Endothelial cell of umbilical vein (primary cell): ENCODE data around the gene PTPRT. TPM values are rescaled to one million over a fixed set of nuclear protein-coding genes. Genes with fewer than 3 reads are reported as not detected.

Experiments used
- BruUV-seq: library from RNA; stranded (reverse); fragments of 400-500 nt; replicated peaks from 2 replicates; lab custom pipeline; 2021; lab: Mats Ljungman, UMichigan
- CTCF ChIA-PET: fragments of 300-600, 350-600 bp; sonication (Branson Sonifier 250); formaldehyde crosslinking; loops from one replicate; lab custom pipeline; 2021; ENCODE audit warnings: antibody characterized with exemption, inconsistent platforms; lab: Charles Lee
- POLR2A ChIA-PET: fragments of 300-600, 350-600 bp; sonication (Branson Sonifier 250); formaldehyde crosslinking; loops from one replicate; lab custom pipeline; 2021; ENCODE audit warnings: antibody characterized with exemption, inconsistent platforms; lab: Charles Lee
- DNase-seq: peaks from one replicate; pipeline ENCODE4 v3.0.0-alpha.2; 2011; ENCODE audit warnings: low read depth, low spot score
- FAIRE-seq: peaks from 2 replicates; lab custom pipeline; 2011; peaks lifted over from hg19 to GRCh38; lab: Jason Lieb, UNC
- H2AFZ ChIP-seq: 2 replicates; pipeline ENCODE4 v1.6.0; 2012; ENCODE audit warnings: low read depth, low read length, control low read depth, inconsistent platforms
- H3K27ac ChIP-seq: 2 replicates; pipeline ENCODE4 v1.5.1; 2011; ENCODE audit warnings: low read depth, mild to moderate bottlenecking, control low read depth, low read length, moderate library complexity; ENCODE audit not compliant: insufficient read depth
- H3K27me3 ChIP-seq, 2 experiments: 2 replicates each; pipeline versions ENCODE4 v1.6.0 to v1.6.1; 2011; ENCODE audit warnings: low read length in 2 of 2, mixed read lengths in 1 of 2; ENCODE audit not compliant: control insufficient read depth in 2 of 2, insufficient read depth in 2 of 2
- H3K36me3 ChIP-seq, 2 experiments: 2 replicates in 1 of 2; 3 replicates in 1 of 2; pipeline ENCODE4 v1.5.1; 2011; ENCODE audit warnings: low read length in 2 of 2, mild to moderate bottlenecking in 1 of 2, moderate library complexity in 1 of 2; ENCODE audit not compliant: control insufficient read depth in 2 of 2, insufficient read depth in 2 of 2; ENCODE audit errors: extremely low read depth in 1 of 2
- H3K4me1 ChIP-seq: 3 replicates; pipeline ENCODE4 v1.5.1; 2011; ENCODE audit warnings: mild to moderate bottlenecking, low read length; ENCODE audit not compliant: control insufficient read depth, insufficient read depth; ENCODE audit errors: extremely low read depth
- H3K4me2 ChIP-seq: 2 replicates; pipeline ENCODE4 v1.6.1; 2011; ENCODE audit warnings: low read length, control low read depth, mixed read lengths; ENCODE audit not compliant: insufficient read depth
- H3K4me3 ChIP-seq, 3 experiments: fragments of 200-600 bp in 1 of 3; sonication (generic), shearing (Covaris generic) in 1 of 3; replicated peaks in 1 of 3; 2 replicates each; pipeline ENCODE4 v1.5.1; 2011 to 2016; ENCODE audit warnings: control low read depth in 3 of 3, low read length in 3 of 3, mild to moderate bottlenecking in 2 of 3, inconsistent platforms in 1 of 3, low read depth in 1 of 3, moderate library complexity in 1 of 3; ENCODE audit not compliant: insufficient read depth in 1 of 3
- H3K79me2 ChIP-seq: 2 replicates; pipeline ENCODE4 v1.6.0; 2012; ENCODE audit warnings: low read length, inconsistent platforms; ENCODE audit not compliant: control insufficient read depth, insufficient read depth
- H3K9ac ChIP-seq: replicated peaks from 2 replicates; pipeline ENCODE3; 2011; ENCODE audit warnings: low read length, control low read depth; ENCODE audit not compliant: insufficient read depth; ENCODE audit errors: extremely low read depth
- H3K9me1 ChIP-seq: replicated peaks from 3 replicates; pipeline ENCODE4 v1.6.0; 2011; ENCODE audit warnings: mild to moderate bottlenecking, low read length; ENCODE audit not compliant: control insufficient read depth, insufficient read depth; ENCODE audit errors: extremely low read depth
- H3K9me3 ChIP-seq: replicated peaks from 2 replicates; pipeline ENCODE4 v1.5.1; 2012; ENCODE audit warnings: low read length, inconsistent platforms; ENCODE audit not compliant: control insufficient read depth, insufficient read depth
- H4K20me1 ChIP-seq: replicated peaks from 2 replicates; pipeline ENCODE3; 2011; ENCODE audit warnings: mild to moderate bottlenecking, low read length; ENCODE audit not compliant: control insufficient read depth, insufficient read depth; ENCODE audit errors: extremely low read depth
- EZH2 ChIP-seq: IDR thresholded peaks from 2 replicates; pipeline ENCODE4 v1.6.1; 2012; ENCODE audit warnings: borderline replicate concordance, low read depth, mild to moderate bottlenecking, moderate library complexity, low read length, inconsistent platforms; ENCODE audit not compliant: severe bottlenecking
- FOS ChIP-seq: IDR thresholded peaks from 2 replicates; pipeline ENCODE4 v1.6.1; 2011; ENCODE audit warnings: mild to moderate bottlenecking, low read length, moderate library complexity, borderline replicate concordance; ENCODE audit not compliant: insufficient read depth
- GATA2 ChIP-seq: IDR thresholded peaks from 2 replicates; pipeline ENCODE4 v1.7.0; 2011; ENCODE audit warnings: low read depth, mild to moderate bottlenecking, moderate library complexity, mixed read lengths, low read length; ENCODE audit not compliant: insufficient read length, insufficient read depth
- JUN ChIP-seq: IDR thresholded peaks from 2 replicates; pipeline ENCODE4 v1.6.1; 2011; ENCODE audit warnings: borderline replicate concordance, low read depth; ENCODE audit not compliant: insufficient read length, insufficient read depth
- MAX ChIP-seq: IDR thresholded peaks from 2 replicates; pipeline ENCODE4 v1.6.1; 2011; ENCODE audit not compliant: insufficient read depth, insufficient read length
- MYC ChIP-seq: IDR thresholded peaks from one replicate; pipeline ENCODE4 v1.6.1; 2011; ENCODE audit warnings: mild to moderate bottlenecking, low read depth, low read length
- POLR2A ChIP-seq: IDR thresholded peaks from 2 replicates; pipeline ENCODE4 v1.6.1; 2012; ENCODE audit warnings: low read depth, mild to moderate bottlenecking, control low read depth, low read length
- POLR2AphosphoS5 ChIP-seq: IDR thresholded peaks from 2 replicates; pipeline ENCODE4 v1.6.1; 2012; ENCODE audit warnings: low read depth, mild to moderate bottlenecking, control low read depth, low read length, moderate library complexity; ENCODE audit not compliant: insufficient read depth
- dilution Hi-C: fragments of 300-500 bp; cut with MboI; formaldehyde crosslinking; loops from one replicate; pipeline ENCODE4 v1.15.0; 2019; ENCODE audit warnings: low sequenced_read_pairs; ENCODE audit not compliant: extremely low pct_ligation_motif_present
- intact Hi-C: fragments of 100-400 bp; cut with micrococcal nuclease; formaldehyde crosslinking; loops from one replicate; pipeline ENCODE4 v1.10.0; 2022
- polyA plus RNA-seq, 4 experiments: library from polyadenylated mRNA; depleted of rRNA in 3 of 4; stranded (reverse) in 3 of 4; unstranded in 1 of 4; fragments of >200 nt; gene quantifications; 2 replicates each; pipeline versions ENCODE4 v1.2.1 to v1.2.3, GENCODE V29; 2011 to 2012; ENCODE audit warnings: missing spikeins in 1 of 4
- total RNA-seq: library from RNA; stranded (reverse); gene quantifications from 2 replicates; pipeline ENCODE4 v1.2.3, GENCODE V29; 2021
- TF ChIP-seq, protein P1 (sequence below), 2 donors: IDR thresholded peaks; 1 replicate in 1 of 2; 2 replicates in 1 of 2; pipeline ENCODE4 v1.5.1; 2011; ENCODE audit warnings: low read length in 2 of 2, mild to moderate bottlenecking in 2 of 2, moderate library complexity in 2 of 2, control low read depth in 1 of 2, inconsistent platforms in 1 of 2, low read depth in 1 of 2; ENCODE audit not compliant: insufficient read depth in 1 of 2; ENCODE audit errors: extremely low read depth in 1 of 2

PTPRT gene
- total and polyA plus RNA-seq, 2 donors (not counting 3 experiments of a cell fraction or from before 2014, with no cell fraction given) = not detected

- Histone ChIP-seq H3K4me2 (no peak overlapping the region), H4K20me1 (no peaks in the 10 kb centered on the region), H3K4me1 (no peaks in the 10 kb centered on the region), H3K79me2 (no peaks in the 10 kb centered on the region), H3K4me3 (no peak overlapping the region), H3K27me3 (no peaks in the 10 kb centered on the region), H3K9ac (no peak overlapping the region), H3K9me1 (no peaks in the 10 kb centered on the region), H3K27ac (no peak overlapping the region), H3K36me3 (no peaks in the 10 kb centered on the region), H2AFZ (no peak overlapping the region), H3K9me3 (peaks cover 2% of the 10 kb centered on the region)
- intact Hi-C loops (no loop called here), dilution Hi-C loops (no loop called here)
- BruUV-seq = no TSS peak
- ChIA-PET CTCF (no interaction called here), POLR2A (no interaction called here)
- no peak for DNase-seq
- TF ChIP-seq FOS (no peak), POLR2AphosphoS5 (no peak), EZH2 (no peak), MAX (no peak), GATA2 (no peak), MYC (no peak), POLR2A (no peak), JUN (no peak)
- TF ChIP-seq, protein P1, sequence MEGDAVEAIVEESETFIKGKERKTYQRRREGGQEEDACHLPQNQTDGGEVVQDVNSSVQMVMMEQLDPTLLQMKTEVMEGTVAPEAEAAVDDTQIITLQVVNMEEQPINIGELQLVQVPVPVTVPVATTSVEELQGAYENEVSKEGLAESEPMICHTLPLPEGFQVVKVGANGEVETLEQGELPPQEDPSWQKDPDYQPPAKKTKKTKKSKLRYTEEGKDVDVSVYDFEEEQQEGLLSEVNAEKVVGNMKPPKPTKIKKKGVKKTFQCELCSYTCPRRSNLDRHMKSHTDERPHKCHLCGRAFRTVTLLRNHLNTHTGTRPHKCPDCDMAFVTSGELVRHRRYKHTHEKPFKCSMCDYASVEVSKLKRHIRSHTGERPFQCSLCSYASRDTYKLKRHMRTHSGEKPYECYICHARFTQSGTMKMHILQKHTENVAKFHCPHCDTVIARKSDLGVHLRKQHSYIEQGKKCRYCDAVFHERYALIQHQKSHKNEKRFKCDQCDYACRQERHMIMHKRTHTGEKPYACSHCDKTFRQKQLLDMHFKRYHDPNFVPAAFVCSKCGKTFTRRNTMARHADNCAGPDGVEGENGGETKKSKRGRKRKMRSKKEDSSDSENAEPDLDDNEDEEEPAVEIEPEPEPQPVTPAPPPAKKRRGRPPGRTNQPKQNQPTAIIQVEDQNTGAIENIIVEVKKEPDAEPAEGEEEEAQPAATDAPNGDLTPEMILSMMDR (IDR thresholded peaks at IDR 0.05; ENCODE audit: extremely low read depth in 1 of 2, insufficient read depth in 1 of 2, low read depth in 1 of 2, low read length in 2 of 2) = no peak
- no peak for FAIRE-seq
Measured at GRCh38 chr20:42507874-42508273, 681.8 kb downstream of the PTPRT start.
